ENCODE results near the gene NANOS2. TPM values are rescaled to one million over a fixed set of nuclear protein-coding genes. Genes with fewer than 3 reads are reported as not detected.

The NANOS2 gene
- total and polyA plus RNA-seq, 2 of the 13 experiments (the other 11 are each of a cell fraction or from before 2014, with no cell fraction given): not detected

GRCh38 chr19:45886427-45887199 is 28.0 kb downstream of the NANOS2 start (continued):
- peak; percentile 98 for TF ChIP-seq ZFP91 (CRISPR knock-in tag; IDR thresholded peaks at IDR 0.05; ENCODE audit: borderline replicate concordance)
- no peak for TF ChIP-seq CENPX (CRISPR knock-in tag; IDR thresholded peaks at IDR 0.05)
- peak; percentile 47; the same call in 1 of the 2 replicates for TF ChIP-seq ARID4A (CRISPR knock-in tag; IDR thresholded peaks at IDR 0.05; ENCODE audit: borderline replicate concordance)
- 0 out of 2 replicates have a peak, but pooled peaks have one; percentile 64 for TF ChIP-seq ZNF335 (CRISPR knock-in tag; IDR thresholded peaks at IDR 0.05)
- TF ChIP-seq ZNF326 (CRISPR knock-in tag; IDR thresholded peaks at IDR 0.05; ENCODE audit: borderline replicate concordance): 0 out of 2 replicates have a peak, but pooled peaks have one; percentile 20
- TF ChIP-seq ZNF724P (CRISPR knock-in tag; IDR thresholded peaks at IDR 0.05; ENCODE audit: borderline replicate concordance): no peak
- 0 out of 2 replicates have a peak, but pooled peaks have one; percentile 41 for TF ChIP-seq ELK4 (CRISPR knock-in tag; IDR thresholded peaks at IDR 0.05; ENCODE audit: borderline replicate concordance)
- TF ChIP-seq ZNF563 (CRISPR knock-in tag; IDR thresholded peaks at IDR 0.05): 0 out of 2 replicates have a peak, but pooled peaks have one; percentile 31
- no peak for TF ChIP-seq ZNF749 (CRISPR knock-in tag; IDR thresholded peaks at IDR 0.05; ENCODE audit: borderline replicate concordance)
- peak; percentile 83; the same call in 1 of the 2 replicates for TF ChIP-seq ZNF572 (CRISPR knock-in tag; IDR thresholded peaks at IDR 0.05)
- TF ChIP-seq PLRG1 (conservative IDR thresholded peaks at IDR 0.05): no peak
- peak; percentile 28 for TF ChIP-seq TEAD3 (CRISPR knock-in tag; optimal IDR thresholded peaks at IDR 0.05; ENCODE audit: borderline replicate concordance)
- peak; percentile 28; the same call in 1 of the 2 replicates for TF ChIP-seq NFIC (IDR thresholded peaks at IDR 0.05; ENCODE audit: low read length)
- 0 out of 2 replicates have a peak, but pooled peaks have one; percentile 11 for TF ChIP-seq ZNF280D (CRISPR knock-in tag; IDR thresholded peaks at IDR 0.05)
- no peak for TF ChIP-seq REXO4 (CRISPR knock-in tag; IDR thresholded peaks at IDR 0.05; ENCODE audit: borderline replicate concordance)
- TF ChIP-seq ZNF496 (CRISPR knock-in tag; IDR thresholded peaks at IDR 0.05; ENCODE audit: insufficient replicate concordance): no peak
- TF ChIP-seq ZNF367 (CRISPR knock-in tag; IDR thresholded peaks at IDR 0.05; ENCODE audit: borderline replicate concordance): no peak

All from HepG2 (cell line).